HG03108 (cell line): ENCODE measurements around the gene KIAA0513.
"Not testable (repeated sequence)": the region's sequence is repeated elsewhere in the genome, so short reads cannot be mapped to it uniquely, and the experiment has no call there.

ENCODE experiments used
- ATAC-seq: cut with Tn5 transposase; IDR thresholded peaks from one replicate; pipeline ENCODE4 v1.9.1; 2021; ENCODE audit warnings: moderate library complexity; ENCODE audit not compliant: unreplicated experiment

The KIAA0513 gene

DNA sequence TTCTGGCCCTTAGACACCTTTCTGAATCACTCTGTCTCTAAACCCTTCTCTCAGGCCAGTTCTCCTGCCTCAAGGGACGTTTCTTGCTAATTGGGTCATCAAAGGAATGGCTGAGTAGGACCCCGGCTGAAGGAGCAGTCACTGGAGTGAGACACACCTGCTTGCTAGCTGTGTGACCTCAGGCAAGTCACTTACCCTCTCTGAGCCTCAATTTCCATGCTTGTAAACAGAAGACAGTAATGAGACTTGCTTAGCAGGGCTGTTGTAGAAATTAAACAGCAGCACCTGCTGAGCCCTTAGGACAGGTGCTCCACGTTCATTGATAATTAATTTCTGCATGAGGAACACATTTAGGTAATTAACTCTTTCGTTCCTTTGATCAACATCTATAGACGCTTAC lies 77.9 kb downstream of the KIAA0513 start:
- ATAC-seq = no peak

DNA sequence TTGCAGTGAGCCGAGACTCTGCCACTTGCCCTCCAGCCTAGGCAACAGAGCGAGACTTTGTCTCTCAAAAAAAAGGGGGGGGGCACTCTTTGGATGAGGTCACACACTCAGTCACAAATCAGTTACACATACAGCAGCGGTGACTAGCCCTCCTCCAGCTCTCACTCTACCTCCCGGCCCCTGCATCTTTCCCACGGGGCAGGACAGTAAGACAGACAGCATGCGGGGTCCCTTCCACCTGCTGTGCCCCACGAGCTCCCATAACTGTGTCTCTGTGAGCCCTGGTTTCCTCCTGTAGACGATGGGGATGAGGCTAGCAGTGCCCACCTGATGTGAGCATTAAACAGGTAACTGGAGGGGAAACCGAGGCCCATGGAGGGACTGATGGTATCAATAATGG lies 79.5 kb downstream of the KIAA0513 start:
- no peak for ATAC-seq

DNA sequence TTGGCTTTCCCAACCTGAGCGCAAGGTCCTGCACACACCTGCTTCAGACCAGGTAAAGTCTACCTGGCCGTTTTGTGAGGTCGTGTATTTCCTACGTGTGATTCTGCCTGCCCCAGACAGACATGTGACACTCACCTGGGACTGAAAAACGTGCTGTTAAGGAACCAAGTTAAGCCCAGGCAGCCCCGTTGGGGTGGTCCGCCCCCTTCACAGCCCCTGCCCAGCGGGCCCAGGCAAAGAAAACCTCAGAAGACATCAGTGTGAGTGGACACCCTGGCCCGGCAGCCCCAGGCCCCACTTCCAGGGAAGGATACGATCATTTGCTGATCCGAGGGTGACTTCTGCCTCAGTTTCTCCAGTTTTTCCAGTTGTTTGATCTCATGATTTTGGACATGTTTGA lies 79.9 kb downstream of the KIAA0513 start:
- ATAC-seq = no peak

DNA sequence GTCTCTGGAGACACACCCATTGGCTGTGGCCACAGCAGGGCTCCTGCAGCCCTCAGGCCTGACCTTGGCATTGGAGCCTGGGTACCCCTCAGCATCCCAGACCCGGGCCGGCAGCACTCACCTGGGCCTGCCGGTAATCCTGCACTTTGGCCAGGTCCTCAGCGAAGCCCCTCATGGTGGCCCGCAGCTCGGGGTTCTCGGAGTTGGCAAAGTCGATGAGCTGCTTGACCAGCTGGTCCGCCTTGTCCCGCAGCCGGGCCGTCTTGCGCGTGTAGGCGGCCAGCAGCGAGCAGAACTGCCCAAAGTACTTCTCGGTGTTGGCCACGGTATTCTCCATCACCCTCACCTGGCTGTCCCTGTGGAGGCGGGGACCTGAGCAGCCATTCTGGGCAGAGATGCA lies 82.5 kb downstream of the KIAA0513 start:
- ATAC-seq = no peak

DNA sequence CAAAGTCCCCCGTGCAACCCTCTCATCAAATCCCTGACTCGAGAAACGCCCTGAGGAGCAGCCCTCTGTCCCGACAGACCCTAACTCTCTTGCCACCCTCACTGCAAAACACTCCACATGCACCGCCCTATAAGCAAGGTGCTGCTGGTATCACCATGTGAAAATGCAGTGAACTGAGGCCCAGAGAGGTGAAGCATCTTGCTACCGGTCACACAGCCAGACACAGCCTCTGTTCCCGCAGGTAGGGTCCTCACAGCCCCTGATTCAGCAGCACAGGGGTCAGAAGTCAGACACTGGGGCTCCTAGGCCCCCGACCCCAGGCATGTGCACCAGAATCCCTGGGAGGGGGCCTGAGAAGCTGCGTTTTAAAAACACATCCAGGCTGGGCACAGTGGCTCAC lies 83.6 kb downstream of the KIAA0513 start:
- ATAC-seq = no peak

DNA sequence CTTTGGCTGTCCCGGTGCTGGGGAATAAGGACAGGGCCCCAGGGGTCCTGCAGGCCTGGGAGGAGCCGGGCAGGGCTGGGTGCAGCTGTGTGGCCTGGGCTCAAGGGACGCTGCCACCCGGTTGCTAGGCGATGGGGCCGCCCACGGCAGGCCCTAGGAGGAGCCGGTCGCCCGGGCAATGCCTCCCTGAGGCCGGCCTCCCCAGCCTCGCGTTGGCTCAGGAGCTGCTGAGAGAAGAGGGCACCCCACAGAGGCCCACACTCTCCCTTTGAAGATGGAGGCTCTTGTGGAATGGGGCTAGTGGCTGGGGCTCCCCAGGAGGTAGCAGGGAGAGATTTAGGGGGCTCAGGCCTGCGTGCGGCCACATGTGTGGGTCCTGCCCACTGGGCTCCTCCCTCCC lies 84.8 kb downstream of the KIAA0513 start, which contains the start of gene CIBAR2:
Gene CIBAR2 (minus strand): TSS at position 109 of the 400 bp plus-strand sequence. CDS start 120 bp downstream, outside the sequence.
- ATAC-seq = no peak

DNA sequence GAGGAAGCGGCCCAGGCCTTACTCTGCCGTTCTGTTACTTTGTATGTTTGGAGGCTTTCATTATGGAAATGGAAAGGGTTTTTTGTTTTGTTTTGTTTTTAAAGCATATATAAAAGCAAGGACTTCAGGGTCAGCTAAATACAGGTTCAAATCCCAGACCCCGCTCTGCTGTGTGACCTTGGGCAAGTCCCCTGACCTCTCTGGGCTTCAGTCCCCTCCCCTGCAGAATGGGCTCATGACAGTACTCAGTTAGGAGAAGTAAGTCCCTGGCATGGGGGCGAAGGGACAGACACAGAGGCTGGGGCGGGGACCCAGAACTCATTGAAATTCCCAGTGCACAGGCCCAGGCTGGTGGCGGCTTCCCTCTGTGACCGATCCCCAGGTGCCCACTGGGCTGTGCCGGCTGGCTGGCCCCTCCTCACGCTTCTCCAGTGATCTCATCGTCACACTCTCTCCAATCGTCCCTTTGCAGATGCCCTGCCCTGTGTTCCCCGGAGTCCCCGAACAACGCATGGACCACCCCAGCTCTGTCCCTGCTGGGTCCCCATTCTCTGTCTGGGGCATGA lies 85.7 kb downstream of the KIAA0513 start:
- ATAC-seq = no peak

DNA sequence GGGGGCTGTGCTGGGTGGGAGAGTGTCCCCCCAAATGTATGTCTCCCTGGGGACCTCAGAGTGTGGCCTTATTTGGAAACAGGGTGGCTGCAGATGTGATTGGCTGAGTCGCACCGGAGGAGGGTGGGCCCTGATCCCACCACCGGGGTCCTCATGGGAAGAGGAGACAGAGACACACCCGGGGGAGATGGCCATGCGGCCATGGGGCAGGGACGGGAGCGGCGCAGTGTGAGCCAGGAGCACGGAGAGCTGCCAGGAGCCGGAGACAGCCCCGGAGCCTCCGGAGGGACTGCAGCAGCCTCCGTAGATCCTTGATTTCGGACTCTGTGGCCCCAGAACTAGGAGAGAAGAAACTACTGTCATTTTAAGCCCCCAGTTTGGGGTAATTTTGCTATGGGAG lies 86.3 kb downstream of the KIAA0513 start:
- ATAC-seq = no peak

DNA sequence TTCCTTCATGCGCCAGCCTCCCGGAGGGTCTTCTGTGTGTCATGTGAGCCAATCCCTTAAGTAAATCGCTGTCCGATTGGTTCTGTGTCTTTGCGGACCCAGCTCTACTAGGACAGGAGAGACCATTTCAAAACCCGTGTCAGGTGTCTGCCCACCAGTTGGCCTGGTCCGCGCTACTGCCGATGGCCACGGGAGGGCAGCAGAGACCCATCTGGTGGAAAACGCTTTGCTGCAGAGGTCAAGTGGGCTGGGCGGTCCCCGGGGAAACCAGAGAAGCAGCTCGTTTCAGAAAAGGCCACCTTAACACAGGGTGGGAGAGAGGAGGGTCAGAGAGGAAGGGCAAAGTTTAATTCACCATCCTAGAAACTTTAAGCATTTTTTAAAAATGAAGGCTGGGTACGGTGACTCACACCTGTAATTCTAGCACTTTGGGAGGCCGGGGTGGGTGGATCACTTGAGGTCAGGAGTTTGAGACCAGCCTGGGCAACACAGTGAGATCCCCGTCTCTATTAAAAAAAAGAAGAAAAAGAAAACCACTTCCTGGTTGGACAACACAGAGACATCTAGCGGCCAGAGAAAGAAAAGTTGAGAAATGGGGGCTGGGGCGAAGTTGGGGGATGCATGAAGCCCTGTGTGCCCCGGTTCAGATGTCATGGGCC lies 87.4 kb downstream of the KIAA0513 start:
- ATAC-seq = no peak

DNA sequence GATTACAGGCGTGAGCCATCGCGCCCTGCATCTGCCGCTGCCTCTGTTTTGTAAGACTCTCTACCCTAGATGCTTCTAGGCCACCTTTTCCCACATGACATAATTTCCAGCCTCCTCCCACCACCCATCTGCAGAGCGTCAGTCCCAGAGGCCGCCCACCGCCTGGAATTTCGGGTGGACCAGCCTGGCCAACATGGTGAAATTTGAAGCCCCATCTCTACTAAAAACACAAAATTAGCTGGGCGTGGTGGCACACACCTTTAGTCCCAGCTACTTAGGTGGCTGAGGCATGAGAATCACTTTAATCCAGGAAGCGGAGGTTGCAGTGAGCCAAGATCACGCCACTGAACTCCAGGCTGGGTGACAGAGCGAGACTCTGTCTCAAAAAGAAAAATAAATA lies 89.8 kb downstream of the KIAA0513 start:
- no peak for ATAC-seq

DNA sequence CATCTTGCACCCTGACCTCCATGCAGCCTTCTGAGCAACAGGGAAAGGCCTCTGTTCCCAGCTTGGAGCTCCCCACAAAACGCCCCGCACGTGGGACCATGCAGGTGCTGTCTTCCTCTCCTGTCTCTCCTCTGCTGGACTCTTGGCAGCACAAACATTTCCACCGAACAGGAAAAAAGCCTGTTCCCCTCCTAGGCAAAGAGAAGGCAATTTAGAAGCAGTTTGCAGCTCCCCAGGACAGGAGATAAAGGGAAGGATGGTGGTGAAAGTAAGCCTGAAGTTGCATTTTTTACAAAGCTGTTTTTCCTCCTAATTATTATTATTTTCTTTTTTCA lies 92.4 kb downstream of the KIAA0513 start:
- ATAC-seq = no peak

DNA sequence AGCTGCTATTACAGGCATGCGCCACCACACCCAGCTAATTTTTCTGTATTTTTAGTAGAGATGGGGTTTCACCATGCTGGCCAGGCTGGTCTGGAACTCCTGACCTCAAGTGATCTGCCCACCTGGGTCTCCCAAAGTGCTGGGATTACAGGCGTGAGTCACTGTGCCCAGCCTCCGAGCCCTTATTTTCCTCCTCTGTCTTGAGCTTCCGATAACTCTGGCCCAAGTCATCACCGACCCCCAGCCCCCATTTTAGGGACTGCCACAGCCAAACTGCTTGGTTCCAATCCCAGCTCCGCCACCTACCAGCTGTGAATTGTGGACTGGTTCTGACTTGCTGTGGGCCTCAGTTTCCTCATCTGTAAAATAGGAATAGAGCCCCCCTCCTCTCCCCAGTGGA lies 95.8 kb downstream of the KIAA0513 start:
- ATAC-seq = not testable (repeated sequence)

DNA sequence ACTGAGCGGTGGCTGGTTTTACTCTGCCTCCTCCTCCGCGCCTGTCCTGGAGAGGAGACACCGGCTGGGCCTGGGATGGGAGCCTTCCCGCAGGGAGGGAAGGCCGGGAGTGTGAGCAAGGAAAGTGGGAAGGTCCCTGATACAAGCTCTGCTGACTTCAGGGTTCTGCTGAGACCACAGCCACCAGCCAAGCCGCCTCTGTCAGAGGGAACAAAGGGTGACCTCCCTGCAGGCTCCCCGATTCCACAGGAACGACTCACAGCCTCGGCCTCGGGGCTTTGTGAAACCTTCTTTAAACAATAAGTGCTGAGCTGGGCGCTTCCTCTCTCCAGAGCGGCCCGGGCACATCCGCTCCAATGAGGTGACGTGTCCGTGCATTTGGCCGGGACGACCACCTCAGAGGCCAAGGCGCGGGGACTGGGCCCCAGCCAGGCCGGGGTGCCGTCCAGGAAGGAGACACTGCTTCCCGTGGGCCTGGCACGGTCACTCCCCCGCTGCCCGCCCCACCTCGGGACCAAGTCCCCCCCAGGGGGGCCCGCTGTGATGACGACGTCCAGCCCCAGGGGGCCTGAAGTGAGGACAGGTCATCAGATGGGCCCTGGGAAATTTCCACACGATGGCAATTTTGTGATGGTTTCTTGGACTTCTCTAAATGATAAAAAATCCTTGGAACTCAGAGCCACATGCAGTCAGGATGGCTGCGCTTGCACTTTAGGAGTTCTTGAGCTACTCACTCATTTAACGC lies 96.5 kb downstream of the KIAA0513 start:
- ATAC-seq = no peak

DNA sequence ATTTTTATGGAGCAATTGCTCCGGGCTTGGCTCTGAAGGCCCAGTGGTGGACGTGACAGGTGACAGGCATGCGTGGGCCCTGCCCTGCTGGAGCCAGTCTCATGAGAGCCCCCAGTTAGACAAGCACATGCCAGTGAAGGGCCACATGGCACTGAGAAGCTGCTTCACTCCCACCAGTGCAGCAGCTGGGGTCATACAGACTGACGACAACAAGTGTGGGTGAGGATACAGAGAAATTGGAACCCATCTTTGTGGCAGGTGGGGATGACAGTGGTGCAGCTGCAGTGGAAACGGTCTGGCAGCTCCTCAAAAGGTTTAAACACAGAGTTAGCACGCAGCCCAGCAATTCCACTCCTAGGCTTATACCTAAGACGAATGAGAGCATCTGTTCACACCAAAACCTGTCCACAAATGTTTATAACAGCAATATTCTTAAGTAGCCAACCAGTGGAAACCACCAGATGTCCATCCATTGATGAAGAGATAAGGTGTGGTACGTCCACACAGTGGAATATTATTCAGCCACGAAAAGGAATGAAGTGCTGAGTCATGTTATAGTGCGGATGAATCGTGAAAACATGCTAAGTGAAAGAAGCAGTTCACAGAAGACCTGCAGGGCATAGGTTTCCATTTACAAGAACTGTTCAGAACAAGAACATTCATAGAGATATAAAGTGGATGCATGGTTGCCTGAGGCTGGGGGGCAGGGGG lies 97.2 kb downstream of the KIAA0513 start:
- ATAC-seq = no peak

DNA sequence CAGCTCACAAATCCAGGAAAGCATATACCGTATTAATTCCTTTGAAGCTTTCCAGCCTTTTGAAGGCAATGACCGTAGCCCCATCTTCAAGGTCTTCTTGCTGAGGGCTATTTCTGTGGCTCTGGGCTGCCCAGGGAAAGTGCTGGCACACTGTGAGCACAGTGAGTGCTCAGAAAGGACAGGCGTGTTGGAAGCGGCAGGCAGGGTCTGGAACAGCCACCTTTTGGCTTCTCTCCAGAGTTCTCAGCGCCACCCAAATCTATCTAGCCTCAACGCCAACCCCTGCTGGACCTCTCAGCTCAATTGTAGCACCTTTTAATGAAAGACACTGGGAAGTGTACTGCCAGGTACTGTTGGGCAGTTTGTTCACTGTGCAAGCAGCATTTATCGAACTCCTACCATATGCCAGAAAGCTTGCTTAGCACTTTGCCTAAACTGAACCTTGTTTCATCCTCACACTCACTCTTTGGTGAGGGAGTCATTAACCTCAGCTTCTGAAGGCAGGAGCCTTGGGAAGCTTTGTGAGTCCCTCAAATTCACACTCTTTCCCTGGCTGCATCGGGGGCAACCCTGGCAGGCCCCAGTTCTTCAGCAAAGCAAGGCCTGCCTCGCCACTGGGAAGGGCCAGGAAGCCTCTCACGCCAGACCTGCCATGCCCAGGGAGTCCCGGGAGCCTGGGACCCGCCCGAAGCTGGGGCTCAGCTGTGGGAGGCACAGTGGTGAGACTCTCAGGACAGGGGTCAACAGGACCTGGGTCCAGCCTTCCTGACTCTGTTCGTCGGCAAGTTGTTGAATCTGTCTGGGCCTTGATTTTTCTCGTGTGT lies 98.2 kb downstream of the KIAA0513 start:
- ATAC-seq = no peak

DNA sequence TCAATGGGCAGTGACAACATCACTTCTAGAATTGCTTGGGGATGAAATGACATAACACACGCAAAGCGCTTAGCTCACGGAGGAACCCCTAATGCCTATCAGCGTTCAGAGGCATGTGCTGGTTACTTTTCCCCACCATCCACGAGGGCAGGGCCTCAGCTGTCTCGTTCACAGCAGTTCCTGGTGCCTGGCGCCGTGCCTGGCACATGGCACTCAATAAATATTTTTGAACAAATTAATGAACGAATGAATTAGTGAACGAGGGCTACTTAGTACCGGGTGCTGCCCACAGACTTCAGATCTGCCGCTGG lies 98.8 kb downstream of the KIAA0513 start:
- no peak for ATAC-seq

DNA sequence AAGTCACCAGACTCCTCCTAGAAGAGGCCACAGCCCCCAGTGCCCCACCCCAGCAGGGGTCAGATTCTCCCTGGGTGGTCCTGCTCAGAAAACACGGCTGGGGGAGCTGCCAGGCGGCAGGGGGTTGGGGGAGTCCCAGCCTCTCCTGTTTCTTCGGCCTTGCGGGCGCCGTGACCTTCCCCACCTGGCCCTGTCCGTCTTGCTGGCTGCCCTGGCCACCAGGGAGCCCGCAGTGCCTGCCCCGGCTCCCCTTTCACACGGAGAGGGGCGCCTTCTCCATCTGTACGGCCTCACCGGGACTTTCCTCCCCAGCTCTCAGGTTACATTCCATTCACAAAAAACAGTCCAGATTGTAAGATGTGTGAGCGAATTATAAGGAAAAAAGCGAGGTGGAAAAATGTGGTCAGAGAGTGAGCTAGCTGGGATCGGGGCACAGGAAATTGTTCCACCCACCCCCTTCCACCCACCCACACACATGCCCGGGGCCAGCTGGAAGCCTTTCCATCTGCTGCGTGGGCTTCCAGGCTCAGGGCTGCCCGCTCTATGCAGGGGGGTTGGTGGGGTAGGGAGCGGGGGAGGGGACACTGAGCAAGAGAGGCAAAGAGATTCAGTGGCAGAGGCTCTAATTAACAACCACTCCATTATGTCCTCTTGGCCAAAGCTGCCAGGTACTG lies 99.2 kb downstream of the KIAA0513 start:
- ATAC-seq = no peak

DNA sequence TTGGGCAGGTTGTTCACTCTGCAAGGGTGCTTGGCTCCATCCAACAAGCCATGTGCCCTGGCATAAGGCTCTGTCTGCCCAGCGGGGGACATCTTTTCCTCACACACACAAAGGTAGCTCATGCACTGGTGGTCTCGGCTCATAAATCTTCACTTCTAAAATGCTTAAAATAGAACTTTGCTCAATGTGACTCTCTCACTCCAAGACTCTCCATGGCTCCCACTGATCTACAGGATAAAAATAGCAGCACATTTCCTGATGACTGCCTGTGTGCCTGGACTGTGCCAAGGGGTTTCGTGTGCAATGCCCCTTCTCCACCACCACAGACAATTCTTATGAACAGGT lies 99.8 kb downstream of the KIAA0513 start:
- ATAC-seq = no peak

DNA sequence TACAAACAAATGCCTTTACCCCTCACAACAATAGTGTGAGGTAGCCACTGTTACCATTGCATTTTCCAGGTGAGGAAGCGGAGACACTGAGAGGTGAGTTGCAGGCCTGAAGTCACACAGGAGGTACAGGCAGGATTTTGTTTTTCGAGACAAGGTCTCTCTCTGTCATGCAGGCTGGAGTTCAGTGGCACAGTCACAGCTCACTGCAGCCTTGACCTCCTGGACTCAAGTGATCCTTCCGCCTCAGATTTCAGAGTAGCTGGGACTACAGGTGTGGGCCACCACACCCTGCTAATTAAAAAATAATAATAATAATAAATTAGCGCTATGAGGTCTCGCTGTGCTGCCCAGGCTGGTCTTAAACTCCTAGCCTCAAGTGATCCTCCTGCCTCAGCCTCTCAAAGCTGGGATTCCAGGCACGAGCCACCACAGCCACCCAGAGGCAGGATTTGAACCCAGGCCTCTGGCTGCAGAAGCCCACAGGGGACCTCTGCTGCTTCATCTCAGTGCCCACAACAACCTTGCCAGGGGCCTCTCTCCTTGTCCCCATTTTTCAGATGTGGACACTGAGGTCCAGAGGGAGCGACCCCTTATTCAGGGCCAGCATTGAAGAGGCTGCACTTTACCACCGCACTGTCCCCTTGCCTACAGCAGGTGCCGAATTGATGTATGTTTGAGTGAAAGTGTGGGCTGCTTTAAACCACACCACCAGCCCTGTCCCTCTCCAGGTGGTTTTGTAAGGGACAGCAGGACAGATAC lies 100.7 kb downstream of the KIAA0513 start:
- ATAC-seq = no peak
